Natural killer cell (primary cell): ENCODE results near the gene ARID3B. TPM values are rescaled to one million over a fixed set of nuclear protein-coding genes. Genes with fewer than 3 reads are reported as not detected.
"Not testable (repeated sequence)": the region's sequence is repeated elsewhere in the genome, so short reads cannot be mapped to it uniquely, and the experiment has no call there.

Source experiments
- ATAC-seq, 3 donors: fragments of 150-1000 bp in 2 of 3; fragments of 200-7000 bp in 1 of 3; cut with Tn5 transposase; 1 replicate in 1 of 3; 2 replicates in 2 of 3; pipeline ENCODE4 v1.10.0; 2021; ENCODE audit warnings: mild to moderate bottlenecking in 2 of 3, moderate library complexity in 2 of 3
- DNase-seq, 2 donors: peaks; one replicate each; pipeline versions ENCODE4 v3.0.0 to v3.0.0-alpha.2; 2013 to 2021; ENCODE audit warnings: mixed read lengths in 1 of 2
- H3K27ac ChIP-seq: one replicate; pipeline ENCODE4 v1.5.1; 2013; ENCODE audit warnings: mild to moderate bottlenecking, low read length
- H3K27me3 ChIP-seq: one replicate; pipeline ENCODE4 v1.6.1; 2013; ENCODE audit warnings: low read length; ENCODE audit not compliant: control insufficient read depth, insufficient read depth
- H3K36me3 ChIP-seq: one replicate; pipeline ENCODE4 v1.6.1; 2013; ENCODE audit warnings: low read length; ENCODE audit not compliant: control insufficient read depth, insufficient read depth
- H3K4me1 ChIP-seq: one replicate; pipeline ENCODE4 v1.6.1; 2013; ENCODE audit warnings: low read length; ENCODE audit not compliant: control insufficient read depth, insufficient read depth
- H3K4me3 ChIP-seq: one replicate; pipeline ENCODE4 v1.5.1; 2013; ENCODE audit warnings: low read length
- H3K9me3 ChIP-seq: one replicate; pipeline ENCODE4 v1.6.1; 2013; ENCODE audit warnings: low read length; ENCODE audit not compliant: control insufficient read depth, insufficient read depth
- H3K27ac Mint-ChIP-seq, 2 donors: one replicate each; pipeline ENCODE4 v1.8.0; 2022; ENCODE audit warnings: mild to moderate bottlenecking in 2 of 2, mixed read lengths in 2 of 2, moderate library complexity in 1 of 2
- H3K27me3 Mint-ChIP-seq, 2 donors: one replicate each; pipeline ENCODE4 v1.8.0; 2022; ENCODE audit warnings: low read depth in 2 of 2, mixed read lengths in 2 of 2
- H3K36me3 Mint-ChIP-seq: one replicate; pipeline ENCODE4 v1.8.0; 2022; ENCODE audit warnings: mixed read lengths
- H3K4me1 Mint-ChIP-seq, 2 donors: one replicate each; pipeline ENCODE4 v1.8.0; 2022; ENCODE audit warnings: mixed read lengths in 2 of 2
- H3K4me3 Mint-ChIP-seq: one replicate; pipeline ENCODE4 v1.8.0; 2022; ENCODE audit warnings: mild to moderate bottlenecking, moderate library complexity, mixed read lengths
- H3K9me3 Mint-ChIP-seq, 2 donors: one replicate each; pipeline ENCODE4 v1.8.0; 2022; ENCODE audit warnings: mixed read lengths in 2 of 2
- WGBS: methylation state at CpG from one replicate; pipeline ENCODE4 v1.1.7; 2013; ENCODE audit warnings: missing lambda C conversion rate; ENCODE audit not compliant: insufficient coverage; 5-methylcytosine and 5-hydroxymethylcytosine counted together
- intact Hi-C: fragments of 100-400 bp; cut with micrococcal nuclease; formaldehyde crosslinking; loops from one replicate; pipeline ENCODE4 v1.14.2; 2022
- total RNA-seq, 4 donors: library from RNA; stranded (reverse); fragments of 120-200 nt in 1 of 4; gene quantifications; one replicate each; pipeline versions ENCODE4 v1.2.3 to v1.2.4, GENCODE V29; 2013 to 2022
- TF ChIP-seq, protein P1 (sequence below): fragments of 200-600 bp; IDR thresholded peaks from one replicate; pipeline ENCODE4 v1.8.0; 2022; ENCODE audit warnings: antibody characterized with exemption

The ARID3B gene
- total RNA-seq, 3 donors from 2014 or later (not counting 1 experiment from before 2014, with no cell fraction given): 56.4 to 59.2 (median 58.3) TPM

DNA sequence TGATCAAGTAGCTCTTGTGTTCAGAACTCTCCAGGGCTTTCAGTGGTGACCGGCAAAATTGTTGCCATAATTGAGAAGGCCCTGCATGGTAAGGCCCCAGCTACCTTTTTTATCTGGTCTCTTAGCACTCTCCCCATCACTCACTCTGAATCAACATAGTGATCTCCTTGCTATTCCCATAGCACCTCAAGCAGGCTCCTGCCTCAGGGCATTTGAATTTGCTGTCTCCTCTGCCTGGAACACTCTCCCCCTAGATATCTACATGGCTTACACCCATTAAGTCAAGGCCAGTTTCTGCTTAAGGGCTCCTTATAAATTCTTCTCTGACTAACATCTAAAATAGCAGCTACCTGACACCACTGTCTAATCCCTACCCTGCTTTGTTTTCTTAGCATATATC lies 3.3 kb upstream of the ARID3B start:
- ATAC-seq: no peak
- Histone ChIP-seq H3K4me1 (peaks cover 17% of the 10 kb centered on the region), H3K9me3 (no peaks in the 10 kb centered on the region), H3K27ac (no peak overlapping the region), H3K4me3 (no peak overlapping the region), H3K27me3 (no peaks in the 10 kb centered on the region), H3K36me3 (no peaks in the 10 kb centered on the region)
- Mint-ChIP-seq H3K27ac (no peak overlapping the region), H3K4me1 (peaks cover 23 to 34% of the 10 kb centered on the region in 2 donors), H3K9me3 (no peaks in the 10 kb centered on the region), H3K27me3 (no peaks in the 10 kb centered on the region), H3K36me3 (no peaks in the 10 kb centered on the region), H3K4me3 (no peak overlapping the region)
- TF ChIP-seq, protein P1, sequence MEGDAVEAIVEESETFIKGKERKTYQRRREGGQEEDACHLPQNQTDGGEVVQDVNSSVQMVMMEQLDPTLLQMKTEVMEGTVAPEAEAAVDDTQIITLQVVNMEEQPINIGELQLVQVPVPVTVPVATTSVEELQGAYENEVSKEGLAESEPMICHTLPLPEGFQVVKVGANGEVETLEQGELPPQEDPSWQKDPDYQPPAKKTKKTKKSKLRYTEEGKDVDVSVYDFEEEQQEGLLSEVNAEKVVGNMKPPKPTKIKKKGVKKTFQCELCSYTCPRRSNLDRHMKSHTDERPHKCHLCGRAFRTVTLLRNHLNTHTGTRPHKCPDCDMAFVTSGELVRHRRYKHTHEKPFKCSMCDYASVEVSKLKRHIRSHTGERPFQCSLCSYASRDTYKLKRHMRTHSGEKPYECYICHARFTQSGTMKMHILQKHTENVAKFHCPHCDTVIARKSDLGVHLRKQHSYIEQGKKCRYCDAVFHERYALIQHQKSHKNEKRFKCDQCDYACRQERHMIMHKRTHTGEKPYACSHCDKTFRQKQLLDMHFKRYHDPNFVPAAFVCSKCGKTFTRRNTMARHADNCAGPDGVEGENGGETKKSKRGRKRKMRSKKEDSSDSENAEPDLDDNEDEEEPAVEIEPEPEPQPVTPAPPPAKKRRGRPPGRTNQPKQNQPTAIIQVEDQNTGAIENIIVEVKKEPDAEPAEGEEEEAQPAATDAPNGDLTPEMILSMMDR: no peak
- WGBS: 100% methylated on average over 1 of the region's 1 CpG
- no peak for DNase-seq
- intact Hi-C loops: no loop called here

DNA sequence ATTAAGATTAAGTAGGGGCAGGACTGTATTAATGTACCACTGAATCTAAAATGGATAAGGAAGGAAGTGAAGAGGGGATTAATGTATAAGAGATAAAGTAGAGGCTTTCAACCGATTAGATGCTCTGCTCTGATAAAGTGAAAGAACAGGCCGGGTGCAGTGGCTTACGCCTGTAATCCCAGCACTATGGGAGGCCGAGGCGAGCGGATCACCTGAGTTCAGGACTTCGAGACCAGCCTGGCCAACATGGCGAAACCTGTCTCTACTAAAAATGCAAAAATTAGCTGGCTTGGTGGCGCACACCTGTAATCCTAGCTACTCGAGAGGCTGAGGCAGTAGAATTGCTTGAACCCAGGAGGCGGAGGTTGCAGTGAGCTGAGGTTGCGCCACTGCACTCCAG lies 1.5 kb upstream of the ARID3B start:
- H3K27ac ChIP-seq, H3K4me3 ChIP-seq, H3K27me3 Mint-ChIP-seq, H3K36me3 ChIP-seq, DNase-seq, H3K9me3 ChIP-seq, ATAC-seq, intact Hi-C loops, H3K27me3 ChIP-seq, H3K36me3 Mint-ChIP-seq, H3K9me3 Mint-ChIP-seq: not testable (repeated sequence)
- peaks cover 24% of the 10 kb centered on the region for H3K4me1 ChIP-seq
- peak overlapping the region; percentile 65 for H3K4me3 Mint-ChIP-seq
- peaks cover 39 to 46% of the 10 kb centered on the region in 2 donors for H3K4me1 Mint-ChIP-seq
- peak overlapping the region in 1 of 2 donors; percentile 44 for H3K27ac Mint-ChIP-seq
- WGBS: 93% methylated on average over 12 of the region's 12 CpGs

DNA sequence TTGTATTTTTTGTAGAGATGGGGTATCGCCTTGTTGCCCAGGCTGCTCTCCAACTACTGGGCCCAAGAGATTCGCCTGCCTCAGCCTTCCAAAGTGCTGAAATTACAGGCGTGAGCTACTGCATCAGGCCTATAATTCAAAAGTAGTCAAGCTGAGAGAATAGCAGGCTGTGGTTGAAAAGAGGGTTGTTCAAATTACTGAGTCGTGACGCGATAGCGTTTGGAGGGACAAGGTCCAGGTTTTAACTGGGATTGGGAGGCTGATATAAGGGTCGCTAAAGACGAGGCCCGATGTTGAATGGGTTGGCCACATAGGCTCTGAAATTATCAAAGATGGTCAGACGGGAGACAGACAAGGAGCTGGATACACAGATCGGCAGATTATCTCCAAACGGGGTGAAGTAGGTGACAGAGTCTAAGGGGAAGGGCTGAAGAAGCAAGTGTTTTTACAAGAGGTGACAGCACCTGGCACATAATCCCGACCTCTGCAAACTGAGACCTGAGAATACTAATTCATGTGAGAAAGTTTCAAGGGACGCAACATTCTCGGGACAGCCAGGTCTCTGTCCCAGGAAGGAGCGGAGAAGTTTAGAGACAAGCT lies 759 bp upstream of the ARID3B start:
- no peak for DNase-seq
- Histone ChIP-seq H3K27ac (peak overlapping the region; percentile 82), H3K27me3 (no peaks in the 10 kb centered on the region), H3K4me3 (peak overlapping the region; percentile 92), H3K9me3 (no peaks in the 10 kb centered on the region), H3K4me1 (peaks cover 24% of the 10 kb centered on the region), H3K36me3 (peaks cover 4% of the 10 kb centered on the region)
- TF ChIP-seq, protein P1: no peak
- Mint-ChIP-seq H3K27ac (peak overlapping the region; percentile 92 to 97), H3K4me3 (peak overlapping the region; percentile 99), H3K9me3 (no peaks in the 10 kb centered on the region), H3K4me1 (peaks cover 44 to 51% of the 10 kb centered on the region in 2 donors), H3K36me3 (no peaks in the 10 kb centered on the region), H3K27me3 (no peaks in the 10 kb centered on the region)
- no peak for ATAC-seq
- intact Hi-C loops: loop anchor here (2.0 to 5.0 kb wide), 2 partner anchors 57 to 249 kb away; no protein-coding TSS in a partner anchor
- WGBS: 6% methylated on average over 17 of the region's 17 CpGs

DNA sequence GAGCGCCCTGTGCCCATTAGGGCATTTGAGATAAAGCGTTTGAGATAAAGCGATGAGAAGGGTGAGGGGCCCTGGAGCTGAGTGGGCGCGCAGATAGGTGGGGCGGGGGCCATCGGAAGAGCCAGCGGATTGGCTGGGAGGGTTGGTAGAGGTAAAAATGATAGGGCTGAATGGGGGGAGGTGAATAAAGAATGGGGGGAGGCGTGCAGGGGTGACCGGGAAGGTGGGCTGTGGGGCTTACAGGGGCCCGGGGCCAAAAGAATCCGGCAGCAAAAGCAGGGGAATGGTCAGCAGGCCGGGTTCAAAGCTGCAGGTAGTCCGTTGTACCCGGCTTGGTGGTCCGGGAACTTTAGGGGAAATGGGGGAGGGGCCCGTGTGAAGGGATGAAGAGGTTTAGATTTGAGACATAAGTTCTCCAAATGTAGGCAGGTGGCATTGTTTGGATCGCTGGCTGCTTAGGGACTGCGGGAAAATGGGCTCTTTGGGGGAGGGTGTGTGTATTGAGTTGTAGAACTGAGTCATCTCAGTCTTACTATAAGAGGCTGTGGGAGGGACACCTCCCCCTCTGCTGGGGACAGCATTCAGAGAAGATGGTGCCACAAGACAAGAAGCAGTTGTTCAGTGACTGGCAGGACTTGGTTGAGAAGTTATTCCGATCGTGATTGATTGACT lies 610 bp downstream of the ARID3B start:
- intact Hi-C loops: loop anchor here (1.0 to 5.0 kb wide), 4 partner anchors 56 to 247 kb away; partner anchors contain the start of gene UBL7
- peaks cover 34% of the 10 kb centered on the region for H3K4me1 ChIP-seq
- TF ChIP-seq, protein P1: no peak
- peak overlapping the region; percentile 92 to 97 for H3K27ac Mint-ChIP-seq
- peak overlapping the region; percentile 99 for H3K4me3 Mint-ChIP-seq
- H3K27me3 Mint-ChIP-seq: no peaks in the 10 kb centered on the region
- peak; percentile 45 to 75 for DNase-seq
- ATAC-seq: peak; percentile 46 to 70 (median 63)
- peaks cover 58 to 65% of the 10 kb centered on the region in 2 donors for H3K4me1 Mint-ChIP-seq
- peaks cover 6% of the 10 kb centered on the region for H3K36me3 ChIP-seq
- no peaks in the 10 kb centered on the region for H3K9me3 ChIP-seq
- H3K9me3 Mint-ChIP-seq: no peaks in the 10 kb centered on the region
- H3K4me3 ChIP-seq: peak overlapping the region; percentile 74
- no peaks in the 10 kb centered on the region for H3K36me3 Mint-ChIP-seq
- H3K27ac ChIP-seq: peak overlapping the region; percentile 79
- no peaks in the 10 kb centered on the region for H3K27me3 ChIP-seq
- 0% methylated on average over 21 of the region's 21 CpGs for WGBS
